GM18505 (cell line): ENCODE measurements around the gene ZC3H18.
A peak's percentile ranks its signal among the peaks of the same experiment; 100 is the strongest.

Experiments
- ATAC-seq: cut with Tn5 transposase; IDR thresholded peaks from one replicate; pipeline ENCODE4 v1.9.1; 2021; ENCODE audit not compliant: unreplicated experiment
- POLR2A ChIP-seq: IDR thresholded peaks from 4 replicates; pipeline ENCODE4 v1.6.1; 2011; ENCODE audit warnings: borderline replicate concordance; ENCODE audit not compliant: insufficient read depth, insufficient read length; ENCODE audit errors: extremely low read depth

ZC3H18 gene

GRCh38 chr16:88651276-88651988 is 81.2 kb downstream of the ZC3H18 start:
- peak; percentile 65 for TF ChIP-seq POLR2A
- peak; percentile 63 for ATAC-seq

- ATAC-seq: peak; percentile 11
- no peak for TF ChIP-seq POLR2A
Observed at GRCh38 chr16:88651989-88652761, 82.0 kb downstream of the ZC3H18 start.

- ATAC-seq: no peak
- peak; percentile 19 for TF ChIP-seq POLR2A
Observed at GRCh38 chr16:88652762-88653063, 82.5 kb downstream of the ZC3H18 start.

- TF ChIP-seq POLR2A: no peak
- ATAC-seq: no peak
Observed at GRCh38 chr16:88653101-88653500, 82.9 kb downstream of the ZC3H18 start.

- TF ChIP-seq POLR2A: no peak
- no peak for ATAC-seq
Observed at GRCh38 chr16:88653596-88654362, 83.6 kb downstream of the ZC3H18 start.

DNA sequence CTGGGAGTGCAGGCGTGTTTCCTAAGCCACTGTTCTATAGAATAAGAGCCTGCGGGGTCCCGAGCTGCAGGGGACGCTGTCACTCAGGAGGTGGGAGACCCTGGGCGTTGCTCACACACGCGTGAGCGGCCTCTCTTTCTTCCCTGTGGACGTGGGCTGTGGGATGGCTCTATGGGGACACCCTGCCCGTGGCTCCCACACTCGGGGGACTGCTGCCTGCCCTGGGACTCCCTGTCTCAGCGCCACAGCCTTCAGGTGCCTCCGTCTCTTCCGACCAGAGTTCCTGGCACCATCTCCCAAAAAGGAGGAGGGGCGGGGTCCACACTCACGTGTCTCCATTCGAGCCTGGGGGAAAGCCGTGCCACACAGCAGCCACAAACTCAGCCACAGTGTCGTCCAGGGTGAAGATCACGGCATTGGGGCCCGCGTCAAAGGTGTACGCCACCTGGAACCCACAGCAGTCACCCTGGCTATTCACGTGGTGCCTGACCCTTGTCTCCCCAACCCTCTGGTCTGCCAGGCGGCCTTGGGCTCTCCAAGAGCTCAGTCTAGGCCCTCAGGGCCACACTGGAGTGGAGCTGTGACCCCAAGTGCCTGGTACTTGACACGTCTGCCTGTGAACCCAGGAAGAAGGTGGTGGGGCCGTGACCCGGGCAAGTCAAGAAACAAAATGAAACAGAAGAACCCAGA is 84.3 kb downstream of the ZC3H18 start:
- no peak for ATAC-seq
- TF ChIP-seq POLR2A: no peak

- no peak for ATAC-seq
Observed at GRCh38 chr16:88655053-88655732, 85.0 kb downstream of the ZC3H18 start.

GRCh38 chr16:88655733-88656281 is 85.6 kb downstream of the ZC3H18 start:
- TF ChIP-seq POLR2A: no peak
- no peak for ATAC-seq

More at GRCh38 chr16:88655053-88655732, 85.0 kb downstream of the ZC3H18 start:
- TF ChIP-seq POLR2A: no peak

DNA sequence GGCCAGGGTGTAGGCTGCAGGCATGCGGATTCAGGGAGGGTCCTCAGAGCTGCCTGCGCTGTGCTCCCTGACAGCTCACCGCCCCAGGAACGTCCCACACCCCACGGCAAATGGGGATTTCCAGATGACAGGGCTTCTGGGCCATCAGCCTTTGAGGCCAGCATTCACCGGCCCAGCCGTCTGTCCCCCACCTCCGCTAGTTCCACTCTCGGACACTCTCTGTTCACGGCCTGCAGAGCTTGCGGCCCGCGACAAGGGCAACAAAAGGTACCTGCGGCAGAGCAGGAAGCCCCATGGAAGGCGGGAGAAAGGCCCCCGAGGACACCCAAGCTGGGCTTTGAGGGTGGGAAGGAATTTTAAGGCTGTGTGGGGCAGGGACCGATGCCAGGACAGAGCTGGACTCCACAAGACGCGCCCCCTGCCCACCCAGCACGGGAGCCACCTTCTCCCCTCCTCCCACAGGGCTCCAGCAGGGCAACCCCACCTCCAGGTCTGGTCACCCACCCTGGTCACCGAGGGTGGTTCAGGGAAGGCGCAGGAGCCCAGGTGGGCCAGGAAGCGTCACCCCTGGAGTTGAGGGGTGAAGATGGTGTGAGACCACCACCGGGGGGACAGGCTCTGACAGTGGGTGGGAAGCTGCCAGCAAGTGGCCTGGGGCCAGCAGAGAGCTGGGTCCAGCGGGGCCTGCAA is 86.2 kb downstream of the ZC3H18 start:
- no peak for TF ChIP-seq POLR2A
- ATAC-seq: no peak

GRCh38 chr16:88657371-88657770 is 87.2 kb downstream of the ZC3H18 start:
- ATAC-seq: no peak
- no peak for TF ChIP-seq POLR2A

DNA sequence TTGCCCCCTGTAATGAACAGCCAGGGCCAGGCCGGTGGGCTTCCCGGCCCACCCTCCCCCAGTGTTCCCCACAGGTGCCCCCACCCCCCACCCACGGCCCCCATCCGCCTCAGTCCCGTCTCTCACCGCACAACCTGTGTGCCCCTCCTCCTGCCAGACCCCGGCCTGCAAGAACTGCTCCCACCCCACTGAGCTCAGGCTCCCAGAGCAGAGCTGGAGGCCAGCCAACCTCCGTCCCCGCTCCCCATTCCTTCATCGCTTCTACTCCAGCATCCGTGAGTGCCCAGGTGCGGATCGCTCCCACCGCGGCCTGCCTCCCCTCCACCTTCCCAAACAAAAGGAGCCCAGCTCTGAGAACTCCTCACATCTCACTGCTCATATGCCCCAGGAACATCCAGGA is 88.5 kb downstream of the ZC3H18 start:
- no peak for TF ChIP-seq POLR2A
- no peak for ATAC-seq

DNA sequence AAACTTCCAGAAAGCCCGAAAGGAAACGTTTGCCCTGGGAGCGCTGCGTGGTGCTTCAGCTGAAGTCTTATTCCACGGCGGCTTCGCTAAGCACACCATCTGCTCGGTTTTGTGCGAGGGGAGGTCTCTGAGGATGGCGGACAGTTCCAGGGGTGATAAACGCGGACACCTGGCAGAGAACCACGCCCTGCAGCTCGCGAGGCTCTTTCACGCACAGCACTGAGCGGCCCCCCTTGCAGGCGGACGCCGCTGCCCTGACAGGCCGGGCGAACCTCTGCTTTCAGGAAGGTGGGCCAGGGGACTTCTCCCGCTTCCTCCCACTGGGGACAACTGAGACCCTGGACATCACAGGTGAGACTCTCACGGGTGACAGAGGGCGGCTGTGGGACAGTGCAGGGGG is 89.0 kb downstream of the ZC3H18 start:
- ATAC-seq: no peak
- no peak for TF ChIP-seq POLR2A
